HepG2 (cell line): ENCODE results near the gene KCND1. TPM values are rescaled to one million over a fixed set of nuclear protein-coding genes. Genes with fewer than 3 reads are reported as not detected.
A peak's percentile ranks its signal among the peaks of the same experiment; 100 is the strongest.

Experiments
- ADNP ChIP-seq: sonication (generic); formaldehyde crosslinking; IDR thresholded peaks from 2 replicates; pipeline ENCODE4 v1.4.0; 2020; ENCODE audit warnings: missing genetic modification reagents
- CHCHD3 ChIP-seq: sonication (generic); formaldehyde crosslinking; IDR thresholded peaks from 2 replicates; pipeline ENCODE4 v1.8.0; 2022; ENCODE audit warnings: mild to moderate bottlenecking, missing genetic modification reagents, moderate library complexity
- FOXO1 ChIP-seq: sonication (generic); formaldehyde crosslinking; IDR thresholded peaks from 2 replicates; pipeline ENCODE4 v1.4.0; 2020; ENCODE audit warnings: missing genetic modification reagents
- HCFC1 ChIP-seq: fragments of 150-350 bp; IDR thresholded peaks from 2 replicates; pipeline ENCODE4 v1.6.1; 2014; ENCODE audit warnings: low read depth, low read length
- IRF9 ChIP-seq: sonication (generic); formaldehyde crosslinking; IDR thresholded peaks from 2 replicates; pipeline ENCODE4 v1.8.0; 2022; ENCODE audit warnings: missing genetic modification reagents, mild to moderate bottlenecking, borderline replicate concordance
- MAX ChIP-seq: IDR thresholded peaks from 2 replicates; pipeline ENCODE4 v1.6.1; 2012; ENCODE audit warnings: inconsistent platforms
- MED1 ChIP-seq: sonication (generic); formaldehyde crosslinking; IDR thresholded peaks from 2 replicates; pipeline ENCODE4 v1.4.0; 2020; ENCODE audit warnings: missing genetic modification reagents
- NBN ChIP-seq: fragments of 450-650 bp; conservative IDR thresholded peaks from 2 replicates; pipeline ENCODE4 v1.6.1; 2017
- NR2F2 ChIP-seq: IDR thresholded peaks from 2 replicates; pipeline ENCODE4 v1.6.1; 2012; ENCODE audit warnings: low read depth, inconsistent platforms, borderline replicate concordance
- RFX3 ChIP-seq: IDR thresholded peaks from 2 replicates; pipeline ENCODE4 v1.6.1; 2016; ENCODE audit warnings: missing biosample characterization, missing genetic modification reagents
- RXRA ChIP-seq: sonication (generic); formaldehyde crosslinking; IDR thresholded peaks from 2 replicates; pipeline ENCODE4 v1.5.1; 2020; ENCODE audit warnings: missing genetic modification reagents
- SMAD9 ChIP-seq: sonication (generic); formaldehyde crosslinking; IDR thresholded peaks from 2 replicates; pipeline ENCODE4 v1.5.1; 2020; ENCODE audit warnings: mild to moderate bottlenecking, missing genetic modification reagents
- SMARCE1 ChIP-seq: fragments of 450-650 bp; IDR thresholded peaks from 2 replicates; pipeline ENCODE4 v1.6.1; 2017; ENCODE audit warnings: borderline replicate concordance
- SP4 ChIP-seq: sonication (generic); formaldehyde crosslinking; IDR thresholded peaks from 2 replicates; pipeline ENCODE4 v1.8.1; 2023; ENCODE audit warnings: mild to moderate bottlenecking, missing genetic modification reagents
- SRY ChIP-seq: sonication (generic); formaldehyde crosslinking; IDR thresholded peaks from 2 replicates; pipeline ENCODE4 v1.8.0; 2022; ENCODE audit warnings: mild to moderate bottlenecking, missing genetic modification reagents
- THAP11 ChIP-seq: IDR thresholded peaks from 2 replicates; pipeline ENCODE4 v1.6.1; 2016; ENCODE audit warnings: missing biosample characterization, missing genetic modification reagents
- TP53 ChIP-seq: sonication (generic); formaldehyde crosslinking; conservative IDR thresholded peaks from 2 replicates; pipeline ENCODE4 v1.4.0; 2020; ENCODE audit warnings: missing genetic modification reagents
- YEATS2 ChIP-seq: sonication (generic); formaldehyde crosslinking; IDR thresholded peaks from 2 replicates; pipeline ENCODE4 v1.4.0; 2020; ENCODE audit warnings: missing genetic modification reagents, borderline replicate concordance
- ZNF326 ChIP-seq: sonication (generic); formaldehyde crosslinking; IDR thresholded peaks from 2 replicates; pipeline ENCODE4 v1.4.0; 2020; ENCODE audit warnings: missing genetic modification reagents, borderline replicate concordance
- ZNF431 ChIP-seq: sonication (generic); formaldehyde crosslinking; IDR thresholded peaks from 2 replicates; pipeline ENCODE4 v1.9.0; 2022; ENCODE audit warnings: missing genetic modification reagents, low read depth, mild to moderate bottlenecking, borderline replicate concordance
- ZNF703 ChIP-seq: sonication (generic); formaldehyde crosslinking; IDR thresholded peaks from 2 replicates; pipeline ENCODE4 v1.5.1; 2020; ENCODE audit warnings: missing genetic modification reagents, mild to moderate bottlenecking, moderate library complexity, borderline replicate concordance
- ZNF740 ChIP-seq: sonication (generic); formaldehyde crosslinking; IDR thresholded peaks from 2 replicates; pipeline ENCODE4 v1.4.0; 2020; ENCODE audit warnings: missing genetic modification reagents
- polyA plus RNA-seq, 8 experiments: library from polyadenylated mRNA; depleted of rRNA in 3 of 8; stranded (reverse) in 7 of 8; unstranded in 1 of 8; fragments of >200 nt; fragmentation: Illumina TruSeq in 4 of 8; extraction: Trizol in 4 of 8; gene quantifications; 2 replicates each; pipeline versions ENCODE4 v1.2.1 to v1.2.3, GENCODE V29; 2011 to 2016; ENCODE audit warnings: low read depth in 4 of 8, missing spikeins in 1 of 8, mixed read lengths in 1 of 8; ENCODE audit not compliant: insufficient read depth in 1 of 8
- total RNA-seq, 5 experiments: library from RNA; depleted of rRNA; stranded (reverse); fragments of >200 nt; fragmentation: Illumina TruSeq; extraction: Trizol; gene quantifications; 2 replicates each; pipeline ENCODE4 v1.2.3, GENCODE V29; 2016; ENCODE audit warnings: low read depth in 1 of 5
- TF ChIP-seq, protein P1 (sequence below): sonication (generic); formaldehyde crosslinking; IDR thresholded peaks from 2 replicates; pipeline ENCODE4 v1.4.0; 2020; ENCODE audit warnings: missing genetic modification reagents, borderline replicate concordance
- TF ChIP-seq, protein P2 (sequence below): sonication (generic); formaldehyde crosslinking; IDR thresholded peaks from 2 replicates; pipeline ENCODE4 v1.8.1; 2023; ENCODE audit warnings: mild to moderate bottlenecking, missing genetic modification reagents, borderline replicate concordance

The KCND1 gene
- total and polyA plus RNA-seq, 2 of the 13 experiments (the other 11 are each of a cell fraction or from before 2014, with no cell fraction given), result 0.07 to 0.30 TPM

DNA sequence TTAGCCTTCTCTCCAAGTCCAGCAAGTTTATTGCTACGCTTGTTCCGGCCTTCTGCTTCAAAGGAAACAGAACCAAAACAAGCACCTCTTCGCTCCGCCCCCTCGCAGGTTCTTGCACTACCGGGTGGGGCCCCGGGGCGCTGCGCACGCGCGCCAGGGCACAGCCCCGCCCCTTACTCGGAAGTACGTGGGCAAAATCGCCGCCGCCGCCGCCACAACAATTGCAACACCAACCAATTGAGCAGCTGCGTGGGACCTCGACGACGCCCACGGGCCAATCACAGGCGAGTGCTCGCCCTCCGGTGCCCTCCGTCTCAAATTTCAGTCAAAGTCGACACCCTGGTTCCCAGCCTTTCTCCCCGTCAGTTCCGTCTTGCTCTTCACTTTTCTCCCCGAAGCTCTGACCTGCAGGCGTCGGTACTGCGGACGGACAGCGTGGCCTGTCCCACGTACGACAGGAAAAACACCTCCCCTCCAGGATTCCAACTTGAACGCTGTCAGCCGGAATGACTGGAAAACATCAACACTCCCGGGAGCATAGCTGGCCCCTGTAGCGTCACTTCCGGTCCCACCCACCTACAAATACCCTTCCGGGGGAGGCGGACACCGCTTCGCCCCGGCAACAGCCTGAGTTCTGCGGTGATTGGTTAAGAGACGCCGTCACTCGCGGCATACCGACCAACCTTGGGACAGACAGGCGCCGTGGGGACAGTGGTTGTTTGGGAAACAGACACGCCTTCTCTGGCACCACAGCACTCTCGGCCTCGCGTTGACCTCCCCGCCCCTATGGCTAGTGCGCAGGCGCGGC is 13.6 kb downstream of the KCND1 start (continued):
- TF ChIP-seq IRF9, result no peak
- TF ChIP-seq TP53 (CRISPR knock-in tag), result no peak
- 0 out of 2 replicates have a peak, but pooled peaks have one; percentile 35 for TF ChIP-seq MED1
- peak; percentile 71 for TF ChIP-seq SP4 (CRISPR knock-in tag)
- TF ChIP-seq ZNF740 (CRISPR knock-in tag), result no peak
- no peak for TF ChIP-seq ADNP (CRISPR knock-in tag)
- no peak for TF ChIP-seq ZNF326 (CRISPR knock-in tag)
- TF ChIP-seq THAP11 (CRISPR knock-in tag), result peak; percentile 80
- TF ChIP-seq HCFC1, result no peak
- peak; percentile 47 for TF ChIP-seq RFX3 (CRISPR knock-in tag)
- TF ChIP-seq, protein P1, sequence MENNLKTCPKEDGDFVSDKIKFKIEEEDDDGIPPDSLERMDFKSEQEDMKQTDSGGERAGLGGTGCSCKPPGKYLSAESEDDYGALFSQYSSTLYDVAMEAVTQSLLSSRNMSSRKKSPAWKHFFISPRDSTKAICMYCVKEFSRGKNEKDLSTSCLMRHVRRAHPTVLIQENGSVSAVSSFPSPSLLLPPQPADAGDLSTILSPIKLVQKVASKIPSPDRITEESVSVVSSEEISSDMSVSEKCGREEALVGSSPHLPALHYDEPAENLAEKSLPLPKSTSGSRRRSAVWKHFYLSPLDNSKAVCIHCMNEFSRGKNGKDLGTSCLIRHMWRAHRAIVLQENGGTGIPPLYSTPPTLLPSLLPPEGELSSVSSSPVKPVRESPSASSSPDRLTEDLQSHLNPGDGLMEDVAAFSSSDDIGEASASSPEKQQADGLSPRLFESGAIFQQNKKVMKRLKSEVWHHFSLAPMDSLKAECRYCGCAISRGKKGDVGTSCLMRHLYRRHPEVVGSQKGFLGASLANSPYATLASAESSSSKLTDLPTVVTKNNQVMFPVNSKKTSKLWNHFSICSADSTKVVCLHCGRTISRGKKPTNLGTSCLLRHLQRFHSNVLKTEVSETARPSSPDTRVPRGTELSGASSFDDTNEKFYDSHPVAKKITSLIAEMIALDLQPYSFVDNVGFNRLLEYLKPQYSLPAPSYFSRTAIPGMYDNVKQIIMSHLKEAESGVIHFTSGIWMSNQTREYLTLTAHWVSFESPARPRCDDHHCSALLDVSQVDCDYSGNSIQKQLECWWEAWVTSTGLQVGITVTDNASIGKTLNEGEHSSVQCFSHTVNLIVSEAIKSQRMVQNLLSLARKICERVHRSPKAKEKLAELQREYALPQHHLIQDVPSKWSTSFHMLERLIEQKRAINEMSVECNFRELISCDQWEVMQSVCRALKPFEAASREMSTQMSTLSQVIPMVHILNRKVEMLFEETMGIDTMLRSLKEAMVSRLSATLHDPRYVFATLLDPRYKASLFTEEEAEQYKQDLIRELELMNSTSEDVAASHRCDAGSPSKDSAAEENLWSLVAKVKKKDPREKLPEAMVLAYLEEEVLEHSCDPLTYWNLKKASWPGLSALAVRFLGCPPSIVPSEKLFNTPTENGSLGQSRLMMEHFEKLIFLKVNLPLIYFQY (CRISPR knock-in tag), result no peak
- no peak for TF ChIP-seq NBN
- no peak for TF ChIP-seq ZNF703
- peak; percentile 33; the same call in 1 of the 2 replicates for TF ChIP-seq RXRA (CRISPR knock-in tag)
- TF ChIP-seq, protein P2, sequence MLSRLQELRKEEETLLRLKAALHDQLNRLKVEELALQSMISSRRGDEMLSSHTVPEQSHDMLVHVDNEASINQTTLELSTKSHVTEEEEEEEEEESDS (CRISPR knock-in tag), result no peak
- TF ChIP-seq FOXO1 (CRISPR knock-in tag), result peak; percentile 47; the same call in 1 of the 2 replicates
- no peak for TF ChIP-seq CHCHD3 (CRISPR knock-in tag)
- TF ChIP-seq SRY (CRISPR knock-in tag), result no peak
- no peak for TF ChIP-seq SMAD9 (CRISPR knock-in tag)
- TF ChIP-seq SMARCE1, result no peak
- TF ChIP-seq YEATS2 (CRISPR knock-in tag), result peak; percentile 51; the same call in 1 of the 2 replicates
- peak; percentile 6; the same call in 1 of the 2 replicates for TF ChIP-seq MAX
- TF ChIP-seq ZNF431 (CRISPR knock-in tag), result no peak
- TF ChIP-seq NR2F2, result no peak
